ENCODE results near the gene LOX. TPM values are rescaled to one million over a fixed set of nuclear protein-coding genes. Genes with fewer than 3 reads are reported as not detected.

The LOX gene
- total RNA-seq, 4 donors from 2014 or later = 3.5 to 15.7 (median 6.2) TPM

DNA sequence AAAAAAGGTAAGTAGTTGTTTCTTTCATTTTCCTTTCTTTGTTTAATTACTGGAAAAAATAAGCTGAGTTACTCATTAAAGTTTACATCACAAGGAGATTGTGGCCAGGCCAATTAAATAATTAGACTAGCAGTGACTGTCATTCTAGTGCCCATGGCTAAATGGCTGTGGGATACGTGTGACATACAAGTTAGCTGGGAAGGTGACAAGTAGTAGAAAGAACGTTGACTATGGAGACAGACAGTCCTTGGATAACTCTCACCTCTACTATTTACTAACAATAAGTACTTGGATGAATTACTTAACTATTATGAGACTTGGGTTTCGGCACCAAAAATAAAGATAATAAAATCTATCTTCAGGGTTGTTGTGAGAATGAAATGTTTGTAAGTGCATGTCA, 7.0 kb upstream of the LOX start:
- TF ChIP-seq CTCF (IDR thresholded peaks at IDR 0.05) (no peak), POLR2A (IDR thresholded peaks at IDR 0.05) (no peak)
- Histone ChIP-seq H3K36me3 (no peaks in the 10 kb centered on the region), H3K4me1 (no peaks in the 10 kb centered on the region), H3K27ac (no peak overlapping the region), H3K4me3 (no peak overlapping the region), H3K9me3 (no peaks in the 10 kb centered on the region), H3K27me3 (no peaks in the 10 kb centered on the region)
- DNase-seq = no peak

DNA sequence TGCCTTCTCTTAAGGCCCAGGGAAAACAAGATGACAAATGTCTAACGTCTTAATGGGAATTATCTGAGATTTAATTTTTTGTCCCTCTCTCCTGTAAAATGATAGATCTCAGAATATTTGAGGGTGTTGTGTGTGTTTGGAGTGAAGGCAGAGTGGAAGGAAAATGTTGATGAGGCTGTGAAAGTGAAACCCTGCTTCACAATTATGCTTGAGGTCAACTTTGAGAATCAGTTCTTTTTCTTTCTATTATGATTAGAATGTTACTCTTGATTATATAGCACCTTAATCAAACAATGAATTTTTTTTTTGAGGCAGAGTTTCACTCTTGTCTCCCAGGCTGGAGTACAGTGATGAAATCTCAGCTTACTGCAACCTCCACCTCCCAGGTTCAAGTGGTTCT, 5.5 kb upstream of the LOX start:
- Histone ChIP-seq H3K9me3 (no peaks in the 10 kb centered on the region), H3K4me3 (no peak overlapping the region), H3K27ac (no peak overlapping the region), H3K4me1 (no peaks in the 10 kb centered on the region), H3K27me3 (peaks cover 0 to 2% of the 10 kb centered on the region in 2 donors), H3K36me3 (no peaks in the 10 kb centered on the region)
- DNase-seq = no peak
- no peak for TF ChIP-seq CTCF (IDR thresholded peaks at IDR 0.05)
- TF ChIP-seq POLR2A (IDR thresholded peaks at IDR 0.05) = no peak

DNA sequence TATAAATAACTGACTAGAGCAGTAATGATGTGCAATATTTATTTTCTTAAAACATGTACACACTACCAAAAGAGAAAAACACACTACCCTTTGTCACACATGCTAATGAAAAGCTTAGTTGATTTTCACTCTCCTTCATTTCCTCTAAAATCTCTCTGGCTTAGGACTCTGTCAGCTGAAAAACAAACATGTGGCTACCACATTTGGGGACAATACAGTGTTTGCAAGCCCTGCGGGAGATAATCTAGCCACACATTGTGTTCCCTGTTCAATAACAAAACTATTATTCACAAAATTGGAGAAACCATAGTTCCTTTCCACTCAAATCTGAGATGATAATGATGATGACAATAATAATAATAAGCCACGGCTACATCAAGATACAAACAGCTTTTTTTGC, 3.5 kb upstream of the LOX start:
- no peak for DNase-seq
- Histone ChIP-seq H3K9me3 (no peaks in the 10 kb centered on the region), H3K36me3 (no peaks in the 10 kb centered on the region), H3K4me3 (no peak overlapping the region), H3K4me1 (peaks cover 0 to 14% (median 10%) of the 10 kb centered on the region in 4 donors), H3K27me3 (peaks cover 0 to 4% of the 10 kb centered on the region in 2 donors), H3K27ac (no peak overlapping the region)
- no peak for TF ChIP-seq CTCF (IDR thresholded peaks at IDR 0.05)
- TF ChIP-seq POLR2A (IDR thresholded peaks at IDR 0.05) = no peak

DNA sequence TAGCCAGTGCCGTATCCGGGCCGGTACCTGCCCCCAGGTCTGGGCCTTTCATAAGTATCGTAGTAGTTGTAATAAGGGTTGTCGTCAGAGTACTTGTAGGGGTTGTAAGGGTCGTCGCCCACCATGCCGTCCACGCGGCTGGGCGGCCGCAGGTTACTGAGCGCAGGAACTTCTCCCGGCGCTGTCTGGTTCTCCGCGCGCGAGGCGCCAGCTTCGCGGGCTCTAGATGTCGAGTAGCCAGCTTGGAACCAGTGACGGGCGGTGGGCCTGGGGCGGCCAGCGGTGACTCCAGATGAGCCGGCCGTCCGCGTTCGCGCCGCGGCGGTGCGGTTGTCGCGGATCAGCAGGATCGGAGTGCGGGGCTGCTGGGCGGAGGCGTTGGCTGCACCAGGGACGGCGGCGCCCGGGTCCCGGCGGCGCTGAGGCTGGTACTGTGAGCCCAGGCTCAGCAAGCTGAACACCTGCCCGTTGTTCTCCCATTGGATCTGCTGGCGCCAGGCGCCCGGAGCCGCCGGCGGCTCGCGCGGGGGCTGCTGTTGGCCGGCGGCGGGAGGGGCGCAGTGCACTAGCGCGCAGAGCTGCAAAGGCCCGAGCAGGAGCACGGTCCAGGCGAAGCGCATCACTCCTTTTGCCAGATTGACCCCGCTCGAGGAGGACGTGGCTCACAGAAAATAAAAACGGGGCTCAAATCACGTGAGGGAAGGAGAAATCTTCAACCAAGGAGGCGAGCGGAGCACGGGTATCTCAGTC, 518 bp downstream of the LOX start:
- Histone ChIP-seq H3K4me3 (peak overlapping the region; percentile 30 to 55 (median 43)), H3K27me3 (peaks cover 0 to 4% of the 10 kb centered on the region in 2 donors), H3K36me3 (no peaks in the 10 kb centered on the region), H3K9me3 (no peaks in the 10 kb centered on the region), H3K27ac (peak overlapping the region; percentile 43 to 61 (median 52)), H3K4me1 (peaks cover 0 to 14% (median 10%) of the 10 kb centered on the region in 4 donors)
- peak in 1 of 3 donors; percentile 55 for DNase-seq
- TF ChIP-seq CTCF (IDR thresholded peaks at IDR 0.05) (no peak), POLR2A (IDR thresholded peaks at IDR 0.05) (no peak)

- Histone ChIP-seq H3K4me3 (peak overlapping the region; percentile 30 to 55 (median 43)), H3K4me1 (peaks cover 0 to 14% (median 10%) of the 10 kb centered on the region in 4 donors), H3K27me3 (peaks cover 0 to 4% of the 10 kb centered on the region in 2 donors), H3K9me3 (no peaks in the 10 kb centered on the region), H3K27ac (peak overlapping the region in 3 of 4 donors; percentile 47 to 61 (median 57)), H3K36me3 (no peaks in the 10 kb centered on the region)
- TF ChIP-seq CTCF (IDR thresholded peaks at IDR 0.05) (peak in 4 of 6 experiments; percentile 28 to 42 (median 38)), POLR2A (IDR thresholded peaks at IDR 0.05) (no peak)
- peak in 2 of 3 donors; percentile 66 to 75 for DNase-seq
These were observed 1.2 kb downstream of the LOX start for GRCh38 chr5:122076669-122077365.
